Measurements from ENCODE around the gene RRP9.

RRP9 gene

GRCh38 chr3:51977446-51978142 is 35.9 kb upstream of the RRP9 start:
- no peak for DNase-seq (ENCODE audit: low read depth)
- no peak overlapping the region for H3K4me3 ChIP-seq (ENCODE audit: low read depth, low read length)
- TF ChIP-seq CTCF (conservative IDR thresholded peaks at IDR 0.05; ENCODE audit: low read depth, low read length), result no peak

- TF ChIP-seq CTCF (conservative IDR thresholded peaks at IDR 0.05; ENCODE audit: low read depth, low read length), result peak; percentile 26
- peak; percentile 72 for DNase-seq (ENCODE audit: low read depth)
- peak overlapping the region; percentile 86 for H3K4me3 ChIP-seq (ENCODE audit: low read depth, low read length)
Measured at GRCh38 chr3:51975852-51976549, 34.3 kb upstream of the RRP9 start.

- peak within 1 kb of the TSS; percentile 86 for H3K4me3 ChIP-seq (ENCODE audit: low read depth, low read length)
- peak; percentile 68 for DNase-seq (ENCODE audit: low read depth)
- no peak for TF ChIP-seq CTCF (conservative IDR thresholded peaks at IDR 0.05; ENCODE audit: low read depth, low read length)
Measured at GRCh38 chr3:51974963-51975851, 33.5 kb upstream of the RRP9 start, which contains the start of gene ABHD14A. ABHD14A (plus strand) TSS chr3:51975064; CDS start chr3:51975136, 72 bp downstream.

GRCh38 chr3:51974277-51974962 is 32.7 kb upstream of the RRP9 start:
- no peak for DNase-seq (ENCODE audit: low read depth)
- no peak for TF ChIP-seq CTCF (conservative IDR thresholded peaks at IDR 0.05; ENCODE audit: low read depth, low read length)
- H3K4me3 ChIP-seq (ENCODE audit: low read depth, low read length), result peak overlapping the region; percentile 86

GRCh38 chr3:51971350-51971749 is 29.6 kb upstream of the RRP9 start:
- TF ChIP-seq CTCF (conservative IDR thresholded peaks at IDR 0.05; ENCODE audit: low read depth, low read length), result no peak
- no peak overlapping the region for H3K4me3 ChIP-seq (ENCODE audit: low read depth, low read length)
- DNase-seq (ENCODE audit: low read depth), result no peak

GRCh38 chr3:51970606-51971300 is 29.0 kb upstream of the RRP9 start:
- no peak for DNase-seq (ENCODE audit: low read depth)
- TF ChIP-seq CTCF (conservative IDR thresholded peaks at IDR 0.05; ENCODE audit: low read depth, low read length), result no peak
- H3K4me3 ChIP-seq (ENCODE audit: low read depth, low read length), result no peak overlapping the region

Data from choroid plexus epithelial cell (primary cell).